ENCODE measurements around the gene LSAMP. TPM values are rescaled to one million over a fixed set of nuclear protein-coding genes. Genes with fewer than 3 reads are reported as not detected.

Gene LSAMP
- total and polyA plus RNA-seq, 2 of the 13 experiments (the other 11 are each of a cell fraction or from before 2014, with no cell fraction given): not detected

GRCh38 chr3:116020989-116021388 is 424.3 kb downstream of the LSAMP start:
- Histone ChIP-seq H2AFZ (ENCODE audit: low read length) (no peak overlapping the region), H3K79me2 (ENCODE audit: insufficient read depth, low read length) (no peaks in the 10 kb centered on the region), H3K4me1 (ENCODE audit: insufficient read depth, low read length) (peaks cover 9% of the 10 kb centered on the region; the same call in 1 of the 2 replicates), H4K20me1 (ENCODE audit: insufficient read depth, low read length) (no peaks in the 10 kb centered on the region), H3K27me3 (ENCODE audit: control insufficient read depth in 1 of 2, insufficient read depth in 2 of 2, low read length in 2 of 2) (no peaks in the 10 kb centered on the region), H3K4me2 (ENCODE audit: low read depth, low read length) (no peak overlapping the region), H3K27ac (ENCODE audit: extremely low read length, insufficient read depth, low read length) (no peak overlapping the region), H3K9me3 (ENCODE audit: low read length) (no peaks in the 10 kb centered on the region), H3K4me3 (replicated peaks in 1 of 3; ENCODE audit: insufficient read depth in 1 of 3, low read depth in 2 of 3, low read length in 3 of 3) (no peak overlapping the region), H3K36me3 (replicated peaks in 1 of 2; ENCODE audit: control insufficient read depth in 1 of 2, insufficient read depth in 2 of 2, low read length in 2 of 2) (no peaks in the 10 kb centered on the region), H3K9ac (ENCODE audit: insufficient read depth, low read depth, low read length) (no peak overlapping the region)
- FAIRE-seq (no peak), ATAC-seq (peak; percentile 83), DNase-seq (ENCODE audit: low spot score) (peak; percentile 3)
- ChIA-PET POLR2A (no interaction called here), CTCF (ENCODE audit: low intra/inter-chr PET ratio, low total read pairs) (no interaction called here)
- 0% methylated on average over 1 of the region's 1 CpG for WGBS (ENCODE audit: low lambda C conversion rate)
- TF ChIP-seq ZNF260 (CRISPR knock-in tag; IDR thresholded peaks at IDR 0.05; ENCODE audit: borderline replicate concordance, low read depth): no peak
- TF ChIP-seq GFI1 (CRISPR knock-in tag; IDR thresholded peaks at IDR 0.05; ENCODE audit: borderline replicate concordance): no peak
- no peak for TF ChIP-seq ZBTB21 (CRISPR knock-in tag; IDR thresholded peaks at IDR 0.05)
- no peak for TF ChIP-seq ZSCAN12 (CRISPR knock-in tag; IDR thresholded peaks at IDR 0.05)
- TF ChIP-seq CHCHD3 (CRISPR knock-in tag; IDR thresholded peaks at IDR 0.05): no peak
- peak; percentile 51; the same call in 1 of the 2 replicates for TF ChIP-seq PPARG (CRISPR knock-in tag; conservative IDR thresholded peaks at IDR 0.05)
- TF ChIP-seq ZHX2 (IDR thresholded peaks at IDR 0.05; ENCODE audit: low read depth): no peak
- no peak for TF ChIP-seq ZHX2 (CRISPR knock-in tag; IDR thresholded peaks at IDR 0.05; ENCODE audit: borderline replicate concordance)
- TF ChIP-seq ZNF766 (CRISPR knock-in tag; IDR thresholded peaks at IDR 0.05; ENCODE audit: borderline replicate concordance): no peak
- TF ChIP-seq HMG20A (CRISPR knock-in tag; IDR thresholded peaks at IDR 0.05; ENCODE audit: borderline replicate concordance): no peak
- TF ChIP-seq ZNF264 (CRISPR knock-in tag; IDR thresholded peaks at IDR 0.05): no peak
- TF ChIP-seq HNF4A (CRISPR knock-in tag; IDR thresholded peaks at IDR 0.05): peak; percentile 33
- TF ChIP-seq HOXA9 (CRISPR knock-in tag; IDR thresholded peaks at IDR 0.05; ENCODE audit: borderline replicate concordance): no peak
- TF ChIP-seq CEBPB (IDR thresholded peaks at IDR 0.05; ENCODE audit: borderline replicate concordance, low read depth, low read length): peak; percentile 16; the same call in 1 of the 2 replicates
- intact Hi-C loops (cut with micrococcal nuclease; ENCODE audit: unreplicated experiment): no loop called here
- in situ Hi-C loops (cut with HindIII; ENCODE audit: extremely low pct_ligation_motif_present, low pct_unique_long_range_greater_than_20kb): no loop called here
- no TSS peak for BruUV-seq (replicated peaks)

Data from HepG2 (cell line).